Fibroblast of the aortic adventitia (primary cell): Measurements from ENCODE around the gene ADCY2. TPM values are rescaled to one million over a fixed set of nuclear protein-coding genes. Genes with fewer than 3 reads are reported as not detected.

Experiments
- DNase-seq: peaks from one replicate; pipeline ENCODE4 v3.0.0-alpha.2; 2010; ENCODE audit warnings: low read depth
- H3K4me3 ChIP-seq: 2 replicates; pipeline ENCODE4 v1.5.1; 2011; ENCODE audit warnings: low read depth, mild to moderate bottlenecking, control low read depth, low read length, moderate library complexity
- CTCF ChIP-seq: IDR thresholded peaks from 2 replicates; pipeline ENCODE4 v1.5.1; 2011; ENCODE audit warnings: mild to moderate bottlenecking, low read length, control low read depth, inconsistent platforms; ENCODE audit not compliant: insufficient read depth
- total RNA-seq: library from RNA; depleted of rRNA; stranded (reverse); fragments of >200 nt; gene quantifications from 2 replicates; pipeline ENCODE4 v1.2.3, GENCODE V29; 2012; ENCODE audit warnings: low replicate concordance

Gene ADCY2
- total RNA-seq, 1 donor, result 0.09 TPM

- H3K4me3 ChIP-seq, result no peak overlapping the region
- TF ChIP-seq CTCF, result no peak
- no peak for DNase-seq
Measured at GRCh38 chr5:7548596-7548995, 152.7 kb downstream of the ADCY2 start.

GRCh38 chr5:7565559-7565958 is 169.6 kb downstream of the ADCY2 start:
- no peak for TF ChIP-seq CTCF
- no peak for DNase-seq

GRCh38 chr5:7576023-7576715 is 180.2 kb downstream of the ADCY2 start:
- H3K4me3 ChIP-seq, result no peak overlapping the region
- DNase-seq, result no peak
- TF ChIP-seq CTCF, result no peak

More at GRCh38 chr5:7565559-7565958, 169.6 kb downstream of the ADCY2 start:
- no peak overlapping the region for H3K4me3 ChIP-seq

- H3K4me3 ChIP-seq, result no peak overlapping the region
- TF ChIP-seq CTCF, result no peak
- no peak for DNase-seq
Measured at GRCh38 chr5:7577381-7577780, 181.4 kb downstream of the ADCY2 start.

- DNase-seq, result no peak
- H3K4me3 ChIP-seq, result no peak overlapping the region
- TF ChIP-seq CTCF, result no peak
Measured at GRCh38 chr5:7578071-7578470, 182.1 kb downstream of the ADCY2 start.

DNA sequence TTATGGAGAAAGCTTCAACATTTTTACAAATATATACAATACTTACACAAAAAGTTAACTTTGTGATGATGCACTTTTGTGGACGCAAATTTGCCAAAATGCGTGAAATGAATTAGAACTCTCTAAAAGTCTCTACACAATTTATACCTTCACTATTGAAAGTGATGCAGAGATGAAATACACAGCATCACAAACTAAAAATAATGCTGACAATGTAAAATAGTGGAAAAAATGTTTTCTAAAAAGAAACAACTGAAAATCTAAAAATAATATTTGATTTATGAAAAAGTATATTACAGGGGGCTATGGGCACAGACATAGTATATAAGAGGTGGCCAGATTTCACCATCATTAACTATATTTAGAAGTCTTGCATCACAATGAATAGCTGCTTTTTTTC is 188.8 kb downstream of the ADCY2 start:
- no peak overlapping the region for H3K4me3 ChIP-seq
- TF ChIP-seq CTCF, result no peak
- DNase-seq, result no peak

- TF ChIP-seq CTCF, result no peak
- no peak overlapping the region for H3K4me3 ChIP-seq
- no peak for DNase-seq
Measured at GRCh38 chr5:7585807-7586206, 189.9 kb downstream of the ADCY2 start.
